Measurements from ENCODE around the gene ZNF134. TPM values are rescaled to one million over a fixed set of nuclear protein-coding genes. Genes with fewer than 3 reads are reported as not detected.

The ZNF134 gene
- total and polyA plus RNA-seq, 9 of the 15 experiments (the other 6 are each of a cell fraction or from before 2014, with no cell fraction given): 1.3 to 10.0 (median 5.7) TPM

- TF ChIP-seq E2F6 (IDR thresholded peaks at IDR 0.05; ENCODE audit: borderline replicate concordance in 1 of 2, extremely low read depth in 1 of 2, insufficient read depth in 1 of 2, insufficient read length in 1 of 2, low read depth in 1 of 2, low read length in 1 of 2, poor library complexity in 1 of 2, severe bottlenecking in 1 of 2): peak in 1 of 2 experiments; percentile 52
- TF ChIP-seq ZC3H4 (CRISPR knock-in tag; IDR thresholded peaks at IDR 0.05; ENCODE audit: borderline replicate concordance): no peak
- TF ChIP-seq FIP1L1 (IDR thresholded peaks at IDR 0.05; ENCODE audit: low read depth, low read length, poor library complexity, severe bottlenecking): no peak
- no peak for TF ChIP-seq CBFA2T3 (IDR thresholded peaks at IDR 0.05)
- no peak for TF ChIP-seq NCOR1 (IDR thresholded peaks at IDR 0.05)
- TF ChIP-seq NR3C1 (CRISPR knock-in tag; IDR thresholded peaks at IDR 0.05): no peak
- TF ChIP-seq KLF16 (IDR thresholded peaks at IDR 0.05): no peak
- no peak for TF ChIP-seq RNF2 (IDR thresholded peaks at IDR 0.05)
- TF ChIP-seq BCL6 (CRISPR knock-in tag; IDR thresholded peaks at IDR 0.05): no peak
- no peak for TF ChIP-seq ARID1B (IDR thresholded peaks at IDR 0.05)
- TF ChIP-seq ZNF224 (CRISPR knock-in tag; IDR thresholded peaks at IDR 0.05): no peak
- TF ChIP-seq L3MBTL2 (IDR thresholded peaks at IDR 0.05): peak; percentile 68
- TF ChIP-seq CTBP1 (IDR thresholded peaks at IDR 0.05; ENCODE audit: borderline replicate concordance): peak; percentile 30; the same call in 1 of the 2 replicates
- TF ChIP-seq FOXA1 (IDR thresholded peaks at IDR 0.05; ENCODE audit: borderline replicate concordance): no peak
- no peak for TF ChIP-seq NELFE (IDR thresholded peaks at IDR 0.05; ENCODE audit: insufficient read depth, insufficient read length)
- TF ChIP-seq ZZZ3 (IDR thresholded peaks at IDR 0.05): no peak
- TF ChIP-seq SMC3 (conservative IDR thresholded peaks at IDR 0.05; ENCODE audit: insufficient read depth, low read depth, low read length): no peak
- no peak for TF ChIP-seq THRAP3 (IDR thresholded peaks at IDR 0.05; ENCODE audit: borderline replicate concordance)
- no peak for TF ChIP-seq SAFB (IDR thresholded peaks at IDR 0.05; ENCODE audit: borderline replicate concordance, low read depth, low read length)
- TF ChIP-seq HDAC1 (IDR thresholded peaks at IDR 0.05): peak in 1 of 2 experiments; percentile 85; a peak in 1 of 4 replicates
- TF ChIP-seq YY1 (IDR thresholded peaks at IDR 0.05; ENCODE audit: borderline replicate concordance in 1 of 3, control insufficient read depth in 1 of 3, extremely low read depth in 1 of 3, insufficient read depth in 3 of 3, insufficient read length in 1 of 3, insufficient replicate concordance in 2 of 3, low read depth in 1 of 3, low read length in 2 of 3): peak in 1 of 3 experiments; percentile 16
- no peak for TF ChIP-seq ATF3 (IDR thresholded peaks at IDR 0.05)
- TF ChIP-seq ATF3 (CRISPR knock-in tag; conservative IDR thresholded peaks at IDR 0.05): no peak
- TF ChIP-seq PBX2 (CRISPR knock-in tag; IDR thresholded peaks at IDR 0.05; ENCODE audit: low read depth): no peak
- no peak for TF ChIP-seq PBX2 (tag; conservative IDR thresholded peaks at IDR 0.05; ENCODE audit: low read depth)
Measured at GRCh38 chr19:57599761-57600383, 14.2 kb upstream of the ZNF134 start, which contains the start of gene ZNF530 (continued).
